HFFc6 (cell line): ENCODE measurements around the gene NUCKS1. TPM values are rescaled to one million over a fixed set of nuclear protein-coding genes. Genes with fewer than 3 reads are reported as not detected.

Source experiments
- DNase-seq: peaks from one replicate; pipeline ENCODE4 v3.0.0-alpha.2; 2018
- H3K27ac Mint-ChIP-seq: 2 replicates; pipeline ENCODE4 v1.8.0; 2020; ENCODE audit warnings: mild to moderate bottlenecking, mixed read lengths
- H3K27me3 Mint-ChIP-seq: 2 replicates; pipeline ENCODE4 v1.8.0; 2021; ENCODE audit warnings: mild to moderate bottlenecking, moderate library complexity, mixed read lengths; ENCODE audit not compliant: insufficient read depth
- H3K36me3 Mint-ChIP-seq: 2 replicates; pipeline ENCODE4 v1.8.0; 2021; ENCODE audit warnings: low read depth, mixed read lengths
- H3K4me1 Mint-ChIP-seq: 2 replicates; pipeline ENCODE4 v1.8.0; 2020; ENCODE audit warnings: low read depth, mixed read lengths
- H3K4me3 Mint-ChIP-seq: 2 replicates; pipeline ENCODE4 v1.8.0; 2020; ENCODE audit warnings: mild to moderate bottlenecking, moderate library complexity, mixed read lengths
- H3K9me3 Mint-ChIP-seq: 2 replicates; pipeline ENCODE4 v1.8.0; 2020; ENCODE audit warnings: mild to moderate bottlenecking, mixed read lengths
- CTCF ChIP-seq: fragments of 200-600 bp; sonication (generic); IDR thresholded peaks from 2 replicates; pipeline ENCODE4 v1.5.0; 2021; ENCODE audit warnings: antibody characterized with exemption, mild to moderate bottlenecking
- total RNA-seq, 6 experiments: library from RNA; stranded (reverse); fragmentation: NEBNext Ultra II Directional; extraction: Animal tissue kit (Norgen Biotek cat#: 25700); gene quantifications; 2 replicates in 1 of 6; 3 replicates in 5 of 6; pipeline ENCODE4 v1.2.3, GENCODE V29; 2021

The NUCKS1 gene
- total RNA-seq, 6 experiments from 2014 or later = 187 to 259 (median 222) TPM

- no peak overlapping the region; the same call in 1 of the 2 replicates for H3K27ac Mint-ChIP-seq
- H3K36me3 Mint-ChIP-seq = peaks cover 28% of the 10 kb centered on the region
- TF ChIP-seq CTCF = no peak
- H3K27me3 Mint-ChIP-seq = no peaks in the 10 kb centered on the region
- H3K4me1 Mint-ChIP-seq = peaks cover 59% of the 10 kb centered on the region
- H3K9me3 Mint-ChIP-seq = no peaks in the 10 kb centered on the region
- DNase-seq = no peak
- H3K4me3 Mint-ChIP-seq = no peak overlapping the region
Observed at GRCh38 chr1:205744403-205744802, 5.6 kb downstream of the NUCKS1 start.

- no peak for DNase-seq
- Mint-ChIP-seq H3K36me3 (peaks cover 31% of the 10 kb centered on the region), H3K4me1 (peaks cover 63% of the 10 kb centered on the region), H3K27me3 (no peaks in the 10 kb centered on the region), H3K9me3 (no peaks in the 10 kb centered on the region), H3K4me3 (no peak overlapping the region), H3K27ac (peak overlapping the region; percentile 52)
- TF ChIP-seq CTCF = no peak
Observed at GRCh38 chr1:205743977-205744376, 6.0 kb downstream of the NUCKS1 start.

GRCh38 chr1:205741681-205742080, 8.3 kb downstream of the NUCKS1 start:
- no peak for TF ChIP-seq CTCF
- H3K27ac Mint-ChIP-seq = no peak overlapping the region; the same call in 1 of the 2 replicates
- no peak for DNase-seq
- peaks cover 20% of the 10 kb centered on the region for H3K36me3 Mint-ChIP-seq
- H3K4me3 Mint-ChIP-seq = no peak overlapping the region
- H3K27me3 Mint-ChIP-seq = no peaks in the 10 kb centered on the region
- peaks cover 58% of the 10 kb centered on the region for H3K4me1 Mint-ChIP-seq
- no peaks in the 10 kb centered on the region for H3K9me3 Mint-ChIP-seq

- H3K4me1 Mint-ChIP-seq = peaks cover 42% of the 10 kb centered on the region
- peak; percentile 61 for TF ChIP-seq CTCF
- peak; percentile 36 for DNase-seq
- H3K27me3 Mint-ChIP-seq = no peaks in the 10 kb centered on the region
- H3K36me3 Mint-ChIP-seq = peaks cover 21% of the 10 kb centered on the region
- H3K27ac Mint-ChIP-seq = peak overlapping the region; percentile 55; the same call in 1 of the 2 replicates
- no peak overlapping the region; the same call in 1 of the 2 replicates for H3K4me3 Mint-ChIP-seq
- peaks cover 1% of the 10 kb centered on the region; the same call in 1 of the 2 replicates for H3K9me3 Mint-ChIP-seq
Observed at GRCh38 chr1:205739348-205740160, 10.4 kb downstream of the NUCKS1 start.

GRCh38 chr1:205735218-205735617, 14.8 kb downstream of the NUCKS1 start:
- Mint-ChIP-seq H3K36me3 (peaks cover 37% of the 10 kb centered on the region), H3K9me3 (peaks cover 4% of the 10 kb centered on the region; the same call in 1 of the 2 replicates), H3K27me3 (no peaks in the 10 kb centered on the region), H3K27ac (0 out of 2 replicates have a peak overlapping the region, but pooled peaks have one; percentile 1), H3K4me3 (no peak overlapping the region), H3K4me1 (peaks cover 50% of the 10 kb centered on the region)
- TF ChIP-seq CTCF = no peak
- DNase-seq = no peak
